Trophoblast cell (in vitro differentiated cells and primary cell): ENCODE measurements around the gene PTDSS2.
A peak's percentile ranks its signal among the peaks of the same experiment; 100 is the strongest.

ENCODE experiments used
- DNase-seq, 2 donors: peaks; one replicate each; pipeline ENCODE4 v3.0.0-alpha.2; 2016
- H2AFZ ChIP-seq: 2 replicates; pipeline ENCODE4 v1.6.1; 2013; ENCODE audit warnings: low read length, moderate library complexity, mild to moderate bottlenecking; ENCODE audit not compliant: insufficient read depth, poor library complexity
- H2AK5ac ChIP-seq: 2 replicates; pipeline ENCODE4 v1.6.1; 2013; ENCODE audit warnings: mild to moderate bottlenecking, low read length
- H2BK120ac ChIP-seq: 2 replicates; pipeline ENCODE4 v1.6.1; 2013; ENCODE audit warnings: low read length, mild to moderate bottlenecking, moderate library complexity; ENCODE audit not compliant: insufficient read depth, poor library complexity
- H2BK12ac ChIP-seq: 2 replicates; pipeline ENCODE4 v1.6.1; 2013; ENCODE audit warnings: mild to moderate bottlenecking, low read length, moderate library complexity
- H2BK5ac ChIP-seq: 2 replicates; pipeline ENCODE4 v1.6.1; 2013; ENCODE audit warnings: low read length, low read depth, moderate library complexity, mild to moderate bottlenecking; ENCODE audit not compliant: poor library complexity
- H3K14ac ChIP-seq: 2 replicates; pipeline ENCODE4 v1.6.1; 2013; ENCODE audit warnings: mild to moderate bottlenecking, low read length
- H3K18ac ChIP-seq: 2 replicates; pipeline ENCODE4 v1.6.1; 2013; ENCODE audit warnings: mild to moderate bottlenecking, low read length
- H3K23ac ChIP-seq: 2 replicates; pipeline ENCODE4 v1.6.1; 2013; ENCODE audit warnings: low read length
- H3K27ac ChIP-seq: 2 replicates; pipeline ENCODE4 v1.5.1; 2013; ENCODE audit warnings: low read depth, mild to moderate bottlenecking, inconsistent platforms, low read length, moderate library complexity
- H3K27me3 ChIP-seq: 2 replicates; pipeline ENCODE4 v1.6.1; 2013; ENCODE audit warnings: inconsistent platforms, mild to moderate bottlenecking, low read length, moderate library complexity; ENCODE audit not compliant: insufficient read depth
- H3K36me3 ChIP-seq, 2 experiments: 1 replicate in 1 of 2; 2 replicates in 1 of 2; pipeline ENCODE4 v1.6.1; 2013; ENCODE audit warnings: low read length in 2 of 2, mild to moderate bottlenecking in 2 of 2, moderate library complexity in 1 of 2; ENCODE audit not compliant: insufficient read depth in 2 of 2, control insufficient read depth in 1 of 2
- H3K4ac ChIP-seq: 2 replicates; pipeline ENCODE4 v1.6.1; 2013; ENCODE audit warnings: low read depth, mild to moderate bottlenecking, low read length, moderate library complexity
- H3K4me1 ChIP-seq, 2 experiments: 1 replicate in 1 of 2; 2 replicates in 1 of 2; pipeline ENCODE4 v1.6.1; 2013; ENCODE audit warnings: low read length in 2 of 2, mild to moderate bottlenecking in 2 of 2, moderate library complexity in 1 of 2; ENCODE audit not compliant: insufficient read depth in 2 of 2, control insufficient read depth in 1 of 2
- H3K4me2 ChIP-seq: 2 replicates; pipeline ENCODE4 v1.6.1; 2013; ENCODE audit warnings: inconsistent platforms, mild to moderate bottlenecking, low read length, moderate library complexity
- H3K4me3 ChIP-seq: 2 replicates; pipeline ENCODE4 v1.5.1; 2013; ENCODE audit warnings: mild to moderate bottlenecking, low read depth, low read length, inconsistent platforms
- H3K79me1 ChIP-seq: one replicate; pipeline ENCODE4 v1.6.1; 2013; ENCODE audit warnings: low read length
- H3K79me2 ChIP-seq: 2 replicates; pipeline ENCODE4 v1.6.1; 2013; ENCODE audit warnings: low read length, mild to moderate bottlenecking; ENCODE audit not compliant: control insufficient read depth, insufficient read depth, poor library complexity
- H3K9ac ChIP-seq: 2 replicates; pipeline ENCODE4 v1.6.1; 2013; ENCODE audit warnings: mild to moderate bottlenecking, low read length
- H3K9me3 ChIP-seq: 2 replicates; pipeline ENCODE4 v1.6.1; 2013; ENCODE audit warnings: low read depth, mild to moderate bottlenecking, control low read depth, inconsistent platforms, low read length; ENCODE audit not compliant: insufficient read depth
- H4K12ac ChIP-seq: 2 replicates; pipeline ENCODE4 v1.6.1; 2013; ENCODE audit warnings: low read depth, mild to moderate bottlenecking, low read length, moderate library complexity
- H4K8ac ChIP-seq: 2 replicates; pipeline ENCODE4 v1.6.1; 2013; ENCODE audit warnings: low read depth, mild to moderate bottlenecking, low read length, moderate library complexity
- H4K91ac ChIP-seq: one replicate; pipeline ENCODE4 v1.6.1; 2013; ENCODE audit warnings: low read depth, mild to moderate bottlenecking, low read length, moderate library complexity
- WGBS: extraction: QIAGEN DNeasy Blood & Tissue Kit; methylation state at CpG from one replicate; pipeline ENCODE4 v1.1.7; 2013; ENCODE audit warnings: missing lambda C conversion rate; ENCODE audit not compliant: insufficient read length, insufficient coverage; ENCODE audit errors: extremely low coverage; 5-methylcytosine and 5-hydroxymethylcytosine counted together

PTDSS2 gene

GRCh38 chr11:456533-456932 is 6.5 kb downstream of the PTDSS2 start:
- Histone ChIP-seq H3K4ac (peak overlapping the region; percentile 12), H3K79me1 (peaks cover 11% of the 10 kb centered on the region), H3K79me2 (peaks cover 13% of the 10 kb centered on the region), H2AFZ (no peak overlapping the region), H3K14ac (no peak overlapping the region), H2BK5ac (no peak overlapping the region), H2BK120ac (no peak overlapping the region), H3K36me3 (peaks cover 46 to 53% of the 10 kb centered on the region in 2 experiments), H3K27ac (no peak overlapping the region), H3K9ac (no peak overlapping the region), H3K23ac (no peak overlapping the region), H3K4me2 (no peak overlapping the region), H4K91ac (no peak overlapping the region), H2BK12ac (no peak overlapping the region), H4K12ac (no peak overlapping the region), H4K8ac (no peak overlapping the region), H3K4me3 (no peak overlapping the region), H3K9me3 (peaks cover 3% of the 10 kb centered on the region), H3K18ac (no peak overlapping the region), H2AK5ac (no peak overlapping the region), H3K4me1 (peaks cover 14 to 26% of the 10 kb centered on the region in 2 experiments), H3K27me3 (no peaks in the 10 kb centered on the region)
- no CpG with 5 or more reads among the region's 7 CpGs for WGBS
- no peak for DNase-seq

GRCh38 chr11:457111-457760 is 7.2 kb downstream of the PTDSS2 start:
- Histone ChIP-seq H4K91ac (no peak overlapping the region), H4K12ac (no peak overlapping the region), H3K4me1 (peaks cover 13 to 22% of the 10 kb centered on the region in 2 experiments), H3K9ac (no peak overlapping the region), H3K18ac (no peak overlapping the region), H3K4ac (no peak overlapping the region), H3K79me2 (peaks cover 10% of the 10 kb centered on the region), H3K27ac (no peak overlapping the region), H3K4me2 (no peak overlapping the region), H2AK5ac (no peak overlapping the region), H3K4me3 (peak overlapping the region; percentile 42), H3K27me3 (no peaks in the 10 kb centered on the region), H2BK5ac (no peak overlapping the region), H2BK12ac (no peak overlapping the region), H4K8ac (no peak overlapping the region), H3K23ac (no peak overlapping the region), H3K14ac (no peak overlapping the region), H3K36me3 (peaks cover 49 to 57% of the 10 kb centered on the region in 2 experiments), H3K9me3 (peaks cover 3% of the 10 kb centered on the region), H3K79me1 (peaks cover 11% of the 10 kb centered on the region), H2AFZ (no peak overlapping the region), H2BK120ac (no peak overlapping the region)
- no peak for DNase-seq
- WGBS: no CpG with 5 or more reads among the region's 23 CpGs

GRCh38 chr11:459511-460220 is 9.6 kb downstream of the PTDSS2 start:
- H3K4me1 ChIP-seq: peaks cover 13 to 25% of the 10 kb centered on the region in 2 experiments
- no peak overlapping the region for H3K4ac ChIP-seq
- no peak overlapping the region for H2BK5ac ChIP-seq
- peak overlapping the region; percentile 5 for H3K14ac ChIP-seq
- no peak overlapping the region for H2AFZ ChIP-seq
- no peak overlapping the region for H3K9ac ChIP-seq
- peak overlapping the region; percentile 24 for H3K18ac ChIP-seq
- H2BK12ac ChIP-seq: no peak overlapping the region
- H2BK120ac ChIP-seq: no peak overlapping the region
- H3K9me3 ChIP-seq: peaks cover 3% of the 10 kb centered on the region
- peak; percentile 69 to 73 for DNase-seq
- H3K79me2 ChIP-seq: peaks cover 12% of the 10 kb centered on the region
- peaks cover 41 to 42% of the 10 kb centered on the region in 2 experiments for H3K36me3 ChIP-seq
- peaks cover 11% of the 10 kb centered on the region for H3K79me1 ChIP-seq
- no peak overlapping the region for H3K23ac ChIP-seq
- no peak overlapping the region for H4K8ac ChIP-seq
- H3K27ac ChIP-seq: peak overlapping the region; percentile 48
- H3K4me3 ChIP-seq: no peak overlapping the region
- H4K12ac ChIP-seq: no peak overlapping the region
- WGBS: no CpG with 5 or more reads among the region's 24 CpGs
- peak overlapping the region; percentile 3 for H4K91ac ChIP-seq
- H3K27me3 ChIP-seq: no peaks in the 10 kb centered on the region
- H2AK5ac ChIP-seq: no peak overlapping the region
- H3K4me2 ChIP-seq: no peak overlapping the region

GRCh38 chr11:460331-461199 is 10.5 kb downstream of the PTDSS2 start:
- Histone ChIP-seq H3K4me3 (no peak overlapping the region), H2BK120ac (peak overlapping the region; percentile 73), H2BK12ac (peak overlapping the region; percentile 20), H3K14ac (peak overlapping the region; percentile 77), H2AFZ (no peak overlapping the region), H3K9me3 (no peaks in the 10 kb centered on the region), H2AK5ac (peak overlapping the region; percentile 92), H3K4me1 (peaks cover 18 to 32% of the 10 kb centered on the region in 2 experiments), H3K23ac (no peak overlapping the region), H3K79me2 (peaks cover 10% of the 10 kb centered on the region), H3K4me2 (no peak overlapping the region), H3K18ac (peak overlapping the region; percentile 73), H2BK5ac (peak overlapping the region; percentile 54), H3K36me3 (peaks cover 37 to 41% of the 10 kb centered on the region in 2 experiments), H3K27ac (peak overlapping the region; percentile 48), H4K12ac (peak overlapping the region; percentile 80), H4K91ac (peak overlapping the region; percentile 67), H4K8ac (peak overlapping the region; percentile 63), H3K79me1 (peaks cover 12% of the 10 kb centered on the region), H3K9ac (no peak overlapping the region), H3K27me3 (no peaks in the 10 kb centered on the region), H3K4ac (peak overlapping the region; percentile 51)
- WGBS: no CpG with 5 or more reads among the region's 41 CpGs
- peak; percentile 91 to 94 for DNase-seq
